Measurements from ENCODE around the gene BMPR2. TPM values are rescaled to one million over a fixed set of nuclear protein-coding genes. Genes with fewer than 3 reads are reported as not detected.
A peak's percentile ranks its signal among the peaks of the same experiment; 100 is the strongest.

Gene BMPR2
- total RNA-seq, 1 experiment from 2014 or later: 12.8 TPM

DNA sequence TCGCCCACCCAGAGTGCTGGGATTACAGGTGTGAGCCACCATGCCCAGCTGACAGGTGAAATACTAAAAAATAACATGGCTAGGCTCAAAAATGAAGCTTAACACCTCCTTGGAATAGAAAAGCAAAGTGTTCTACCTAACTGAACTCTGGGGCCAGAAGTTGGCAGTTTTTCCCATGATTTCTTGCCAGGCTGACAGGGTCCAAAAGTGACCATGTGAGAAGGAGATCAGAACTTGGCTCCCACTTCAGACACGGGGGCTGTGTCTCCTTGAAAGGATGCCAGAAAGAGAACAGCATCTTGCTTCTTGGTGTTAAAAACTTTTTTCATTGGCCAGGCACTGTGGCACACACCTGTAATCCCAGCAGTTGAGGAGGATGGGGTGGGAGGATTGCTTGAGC lies 47.0 kb downstream of the BMPR2 start:
- Histone ChIP-seq H3K79me2 (ENCODE audit: insufficient read depth, low read length) (no peaks in the 10 kb centered on the region), H3K27ac (ENCODE audit: low read depth, low read length) (no peak overlapping the region), H3K9me3 (ENCODE audit: control insufficient read depth in 1 of 2, insufficient read depth in 1 of 2, low read depth in 1 of 2, low read length in 2 of 2) (no peaks in the 10 kb centered on the region), H3K4me3 (replicated peaks in 1 of 2; ENCODE audit: low read depth in 1 of 2, low read length in 2 of 2) (no peak overlapping the region), H4K20me1 (ENCODE audit: insufficient read depth) (no peaks in the 10 kb centered on the region), H2AFZ (ENCODE audit: low read depth, low read length, poor library complexity, severe bottlenecking) (no peak overlapping the region), H3K36me3 (ENCODE audit: control insufficient read depth in 1 of 2, insufficient read depth in 2 of 2, low read length in 2 of 2) (no peaks in the 10 kb centered on the region), H3K4me2 (ENCODE audit: low read length) (no peak overlapping the region), H3K27me3 (ENCODE audit: insufficient read depth, low read length) (no peaks in the 10 kb centered on the region), H3K4me1 (ENCODE audit: control insufficient read depth in 1 of 2, insufficient read depth in 2 of 2, low read length in 2 of 2) (peaks cover 6 to 10% of the 10 kb centered on the region in 2 experiments; a peak in 3 of 4 replicates), H3K9ac (ENCODE audit: low read length) (no peak overlapping the region), H3K9me2 (ENCODE audit: insufficient read depth) (no peaks in the 10 kb centered on the region)
- CTCF ChIA-PET: no interaction called here
- POLR2A ChIA-PET: no interaction called here
- intact Hi-C loops (cut with micrococcal nuclease): no loop called here
- TF ChIP-seq EGR1 (IDR thresholded peaks at IDR 0.05; ENCODE audit: low read depth): no peak
- TF ChIP-seq, protein P1, sequence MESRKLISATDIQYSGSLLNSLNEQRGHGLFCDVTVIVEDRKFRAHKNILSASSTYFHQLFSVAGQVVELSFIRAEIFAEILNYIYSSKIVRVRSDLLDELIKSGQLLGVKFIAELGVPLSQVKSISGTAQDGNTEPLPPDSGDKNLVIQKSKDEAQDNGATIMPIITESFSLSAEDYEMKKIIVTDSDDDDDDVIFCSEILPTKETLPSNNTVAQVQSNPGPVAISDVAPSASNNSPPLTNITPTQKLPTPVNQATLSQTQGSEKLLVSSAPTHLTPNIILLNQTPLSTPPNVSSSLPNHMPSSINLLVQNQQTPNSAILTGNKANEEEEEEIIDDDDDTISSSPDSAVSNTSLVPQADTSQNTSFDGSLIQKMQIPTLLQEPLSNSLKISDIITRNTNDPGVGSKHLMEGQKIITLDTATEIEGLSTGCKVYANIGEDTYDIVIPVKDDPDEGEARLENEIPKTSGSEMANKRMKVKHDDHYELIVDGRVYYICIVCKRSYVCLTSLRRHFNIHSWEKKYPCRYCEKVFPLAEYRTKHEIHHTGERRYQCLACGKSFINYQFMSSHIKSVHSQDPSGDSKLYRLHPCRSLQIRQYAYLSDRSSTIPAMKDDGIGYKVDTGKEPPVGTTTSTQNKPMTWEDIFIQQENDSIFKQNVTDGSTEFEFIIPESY (IDR thresholded peaks at IDR 0.05; ENCODE audit: extremely low read depth, insufficient replicate concordance, low read length): no peak
- RAD21 ChIA-PET (ENCODE audit: low non-redundant PET in 1 of 2, low total read pairs in 2 of 2, uncharacterized antibody in 2 of 2, unreplicated experiment in 2 of 2): no interaction called here
- ATAC-seq (no peak), DNase-seq (ENCODE audit: low read depth, low spot score) (no peak)
- BruUV-seq (replicated peaks): no TSS peak

DNA sequence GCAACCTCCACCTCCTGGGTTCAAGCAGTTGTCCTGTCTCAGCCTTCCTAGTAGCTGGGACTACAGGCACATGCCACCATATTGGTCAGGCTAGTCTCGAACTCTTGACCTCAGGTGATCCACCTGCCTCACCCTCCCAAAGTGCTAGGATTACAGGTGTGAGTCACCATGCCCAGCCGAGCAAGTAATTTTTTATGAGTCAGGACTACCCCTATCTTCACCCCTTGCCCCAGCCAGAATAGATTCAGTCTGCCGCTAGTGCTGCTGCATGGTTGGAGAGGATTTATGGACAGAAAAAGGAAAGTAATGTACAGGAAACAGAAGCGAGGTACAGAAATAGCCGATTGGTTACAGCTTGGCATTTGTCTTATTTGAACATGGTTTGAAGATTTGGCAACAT lies 48.9 kb downstream of the BMPR2 start:
- intact Hi-C loops (cut with micrococcal nuclease): no loop called here
- peak; percentile 46; the same call in 1 of the 2 replicates for TF ChIP-seq JUND (IDR thresholded peaks at IDR 0.05)
- TF ChIP-seq RAD21 (IDR thresholded peaks at IDR 0.05; ENCODE audit: low read depth): peak; percentile 1; the same call in 1 of the 2 replicates
- no peak for TF ChIP-seq TCF7L2 (IDR thresholded peaks at IDR 0.05; ENCODE audit: borderline replicate concordance, extremely low read depth, insufficient read depth, insufficient read length)
- TF ChIP-seq FOSL1 (IDR thresholded peaks at IDR 0.05; ENCODE audit: low read depth): peak; percentile 50
- TF ChIP-seq, protein P2, sequence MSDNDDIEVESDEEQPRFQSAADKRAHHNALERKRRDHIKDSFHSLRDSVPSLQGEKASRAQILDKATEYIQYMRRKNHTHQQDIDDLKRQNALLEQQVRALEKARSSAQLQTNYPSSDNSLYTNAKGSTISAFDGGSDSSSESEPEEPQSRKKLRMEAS (IDR thresholded peaks at IDR 0.05): no peak
- no peak for TF ChIP-seq ZFX (IDR thresholded peaks at IDR 0.05)
- no peaks in the 10 kb centered on the region for H3K79me2 ChIP-seq (ENCODE audit: insufficient read depth, low read length)

More for the DNA sequence above, 48.9 kb downstream of the BMPR2 start:
- H3K4me2 ChIP-seq (ENCODE audit: low read length): peak overlapping the region; percentile 32
- H3K4me3 ChIP-seq (replicated peaks in 1 of 2; ENCODE audit: low read depth in 1 of 2, low read length in 2 of 2): no peak overlapping the region
- no peaks in the 10 kb centered on the region for H4K20me1 ChIP-seq (ENCODE audit: insufficient read depth)
- no peaks in the 10 kb centered on the region for H3K27me3 ChIP-seq (ENCODE audit: insufficient read depth, low read length)
- no peak overlapping the region for H3K27ac ChIP-seq (ENCODE audit: low read depth, low read length)
- H3K4me1 ChIP-seq (ENCODE audit: control insufficient read depth in 1 of 2, insufficient read depth in 2 of 2, low read length in 2 of 2): peaks cover 6 to 10% of the 10 kb centered on the region in 2 experiments; a peak in 3 of 4 replicates
- no peaks in the 10 kb centered on the region for H3K9me2 ChIP-seq (ENCODE audit: insufficient read depth)
- no peak for DNase-seq (ENCODE audit: low read depth, low spot score)
- POLR2A ChIA-PET: no interaction called here
- RAD21 ChIA-PET (ENCODE audit: low non-redundant PET in 1 of 2, low total read pairs in 2 of 2, uncharacterized antibody in 2 of 2, unreplicated experiment in 2 of 2): no interaction called here
- H2AFZ ChIP-seq (ENCODE audit: low read depth, low read length, poor library complexity, severe bottlenecking): no peak overlapping the region
- CTCF ChIA-PET: no interaction called here
- no TSS peak for BruUV-seq (replicated peaks)
- H3K36me3 ChIP-seq (ENCODE audit: control insufficient read depth in 1 of 2, insufficient read depth in 2 of 2, low read length in 2 of 2): no peaks in the 10 kb centered on the region
- no peaks in the 10 kb centered on the region; a peak in 1 of 4 replicates for H3K9me3 ChIP-seq (ENCODE audit: control insufficient read depth in 1 of 2, insufficient read depth in 1 of 2, low read depth in 1 of 2, low read length in 2 of 2)
- ATAC-seq: peak; percentile 79
- no peak overlapping the region for H3K9ac ChIP-seq (ENCODE audit: low read length)

All from HCT116 (cell line).